SK-N-MC (cell line): ENCODE results near the gene DUSP3.

Experiments used
- DNase-seq: peaks from one replicate; pipeline ENCODE4 v3.0.0-alpha.2; 2011; ENCODE audit warnings: low read depth, low spot score
- H3K27ac ChIP-seq: fragments of 200-600 bp; sonication (generic); 2 replicates; pipeline ENCODE4 v1.5.1; 2016; ENCODE audit warnings: mixed run types
- H3K36me3 ChIP-seq: fragments of 200-600 bp; sonication (generic); 2 replicates; pipeline ENCODE4 v1.6.1; 2017; ENCODE audit warnings: antibody characterized with exemption, low read length, mixed read lengths; ENCODE audit not compliant: insufficient read depth
- H3K4me3 ChIP-seq: fragments of 200-600 bp; sonication (generic); 2 replicates; pipeline ENCODE4 v1.5.1; 2016
- H3K9ac ChIP-seq: fragments of 200-600 bp; sonication (generic); 2 replicates; pipeline ENCODE4 v1.8.0; 2017; ENCODE audit warnings: mixed run types, mixed read lengths; ENCODE audit not compliant: insufficient read length
- H3K9me3 ChIP-seq: fragments of 200-600 bp; sonication (generic); 2 replicates; pipeline ENCODE4 v1.6.1; 2017; ENCODE audit warnings: low read depth, mild to moderate bottlenecking, antibody characterized with exemption, low read length, moderate library complexity, mixed read lengths
- EZH2 ChIP-seq: fragments of 200-600 bp; sonication (generic); IDR thresholded peaks from one replicate; pipeline ENCODE4 v1.6.1; 2017; ENCODE audit warnings: antibody characterized with exemption
- FOXP2 ChIP-seq: optimal IDR thresholded peaks from 2 replicates; pipeline ENCODE3; 2011; ENCODE audit warnings: mild to moderate bottlenecking, moderate library complexity; ENCODE audit not compliant: insufficient read depth; ENCODE audit errors: extremely low read length, control extremely low read depth
- POLR2AphosphoS5 ChIP-seq: IDR thresholded peaks from 2 replicates; pipeline ENCODE4 v1.6.1; 2012; ENCODE audit warnings: mild to moderate bottlenecking, low read depth, low read length, borderline replicate concordance

DUSP3 gene

GRCh38 chr17:43817826-43818225 lies 39.0 kb upstream of the DUSP3 start:
- Histone ChIP-seq H3K36me3 (no peaks in the 10 kb centered on the region; the same call in 1 of the 2 replicates), H3K4me3 (no peak overlapping the region), H3K9me3 (no peaks in the 10 kb centered on the region), H3K27ac (no peak overlapping the region), H3K9ac (no peak overlapping the region)
- DNase-seq = no peak
- TF ChIP-seq FOXP2 (no peak), EZH2 (no peak), POLR2AphosphoS5 (no peak)

GRCh38 chr17:43816336-43817320 lies 37.9 kb upstream of the DUSP3 start:
- no peak overlapping the region for H3K9ac ChIP-seq
- H3K36me3 ChIP-seq = no peaks in the 10 kb centered on the region; the same call in 1 of the 2 replicates
- no peak for DNase-seq
- no peak overlapping the region for H3K4me3 ChIP-seq
- no peak for TF ChIP-seq FOXP2
- no peak for TF ChIP-seq POLR2AphosphoS5
- no peak for TF ChIP-seq EZH2
- H3K9me3 ChIP-seq = no peaks in the 10 kb centered on the region
- no peak overlapping the region for H3K27ac ChIP-seq

GRCh38 chr17:43814714-43815113 lies 35.9 kb upstream of the DUSP3 start:
- Histone ChIP-seq H3K9ac (no peak overlapping the region), H3K27ac (no peak overlapping the region), H3K4me3 (no peak overlapping the region), H3K9me3 (no peaks in the 10 kb centered on the region), H3K36me3 (no peaks in the 10 kb centered on the region; the same call in 1 of the 2 replicates)
- TF ChIP-seq EZH2 (no peak), POLR2AphosphoS5 (no peak), FOXP2 (no peak)
- DNase-seq = no peak

GRCh38 chr17:43814026-43814425 lies 35.2 kb upstream of the DUSP3 start:
- Histone ChIP-seq H3K27ac (no peak overlapping the region), H3K9ac (no peak overlapping the region), H3K36me3 (no peaks in the 10 kb centered on the region; the same call in 1 of the 2 replicates), H3K4me3 (no peak overlapping the region), H3K9me3 (no peaks in the 10 kb centered on the region)
- TF ChIP-seq FOXP2 = no peak
- no peak for TF ChIP-seq POLR2AphosphoS5
- TF ChIP-seq EZH2 = no peak
- DNase-seq = no peak

- Histone ChIP-seq H3K27ac (no peak overlapping the region), H3K9ac (no peak overlapping the region), H3K4me3 (no peak overlapping the region), H3K9me3 (no peaks in the 10 kb centered on the region), H3K36me3 (peaks cover 4% of the 10 kb centered on the region; the same call in 1 of the 2 replicates)
- DNase-seq = no peak
- TF ChIP-seq EZH2 (no peak), POLR2AphosphoS5 (no peak), FOXP2 (no peak)
Measured at GRCh38 chr17:43813386-43813785, 34.6 kb upstream of the DUSP3 start.

GRCh38 chr17:43812396-43813265 lies 33.9 kb upstream of the DUSP3 start:
- TF ChIP-seq FOXP2 (no peak), POLR2AphosphoS5 (no peak)
- no peaks in the 10 kb centered on the region for H3K9me3 ChIP-seq
- DNase-seq = no peak
- H3K4me3 ChIP-seq = no peak overlapping the region
- H3K36me3 ChIP-seq = peaks cover 4% of the 10 kb centered on the region; the same call in 1 of the 2 replicates
- H3K27ac ChIP-seq = no peak overlapping the region
- no peak overlapping the region for H3K9ac ChIP-seq

GRCh38 chr17:43810823-43811222 lies 32.0 kb upstream of the DUSP3 start:
- DNase-seq = no peak
- TF ChIP-seq FOXP2 (no peak), EZH2 (no peak), POLR2AphosphoS5 (no peak)
- Histone ChIP-seq H3K36me3 (peaks cover 4% of the 10 kb centered on the region; the same call in 1 of the 2 replicates), H3K9me3 (no peaks in the 10 kb centered on the region), H3K4me3 (no peak overlapping the region), H3K9ac (no peak overlapping the region), H3K27ac (no peak overlapping the region)

GRCh38 chr17:43810226-43810715 lies 31.5 kb upstream of the DUSP3 start:
- DNase-seq = no peak
- Histone ChIP-seq H3K9me3 (no peaks in the 10 kb centered on the region), H3K36me3 (peaks cover 8% of the 10 kb centered on the region), H3K4me3 (no peak overlapping the region), H3K9ac (no peak overlapping the region), H3K27ac (no peak overlapping the region)
- TF ChIP-seq FOXP2 (no peak), EZH2 (no peak), POLR2AphosphoS5 (no peak)
